GDM1 (cell line): Measurements from ENCODE around the gene MAP3K7CL.

Experiments
- DNase-seq: peaks from one replicate; lab custom pipeline; 2025; lab: John Stamatoyannopoulos, UW

The MAP3K7CL gene

DNA sequence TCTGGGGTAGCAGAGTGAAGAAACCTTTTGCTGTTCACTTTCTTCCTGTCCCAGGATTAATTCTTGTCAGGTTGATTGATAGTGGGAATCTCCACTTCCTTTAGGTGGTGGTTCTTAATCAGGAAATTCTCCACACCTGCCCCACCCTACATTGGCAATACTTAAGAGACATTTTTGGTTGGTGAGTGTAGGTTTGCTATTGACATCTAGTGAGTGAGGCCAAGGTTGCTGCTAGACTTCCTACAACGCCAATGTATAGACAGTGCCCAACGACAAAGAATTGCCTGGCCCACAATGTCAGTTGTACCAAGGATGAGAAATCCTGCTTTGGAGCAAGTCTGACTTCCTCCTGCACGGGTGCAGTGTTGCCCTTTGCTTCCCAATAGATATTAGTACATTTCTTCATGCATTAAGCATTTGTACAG lies 38.5 kb downstream of the MAP3K7CL start:
- no peak for DNase-seq

DNA sequence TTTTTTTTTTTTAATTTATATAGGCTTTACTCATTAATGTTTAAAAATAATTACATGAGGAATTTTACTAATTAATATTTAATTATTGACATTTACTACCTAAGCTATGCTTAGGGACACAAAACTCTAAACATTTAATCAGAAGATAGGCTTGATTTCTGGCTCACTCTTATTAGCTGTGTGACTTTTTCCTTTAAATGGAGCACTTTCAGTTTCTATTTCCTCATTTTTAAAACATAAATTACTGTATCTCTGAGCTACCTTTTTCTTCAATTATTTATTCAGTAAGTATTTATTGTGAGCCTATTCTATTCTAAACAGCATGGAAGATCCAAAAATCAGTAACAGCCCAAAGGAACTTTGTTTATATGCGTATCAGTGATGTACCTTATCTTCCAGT lies 40.5 kb downstream of the MAP3K7CL start:
- no peak for DNase-seq

DNA sequence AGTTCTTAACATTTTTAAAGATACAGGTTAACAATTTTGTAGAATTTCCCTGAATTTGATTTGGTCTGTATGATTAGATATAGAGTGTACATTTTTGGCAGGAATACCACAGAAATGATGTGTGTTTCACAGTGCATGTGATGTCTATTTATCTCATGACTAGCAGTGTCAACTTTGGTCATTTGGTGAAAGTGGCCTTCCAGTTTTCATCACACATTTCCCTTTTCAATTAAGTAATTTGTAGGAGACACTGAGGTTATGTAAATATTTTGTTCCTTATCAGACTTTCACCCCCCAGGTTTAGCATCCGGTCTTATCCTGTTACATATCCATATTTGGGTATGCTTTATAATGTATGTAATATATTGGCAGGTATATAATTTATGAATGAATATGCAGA lies 41.8 kb downstream of the MAP3K7CL start:
- no peak for DNase-seq

DNA sequence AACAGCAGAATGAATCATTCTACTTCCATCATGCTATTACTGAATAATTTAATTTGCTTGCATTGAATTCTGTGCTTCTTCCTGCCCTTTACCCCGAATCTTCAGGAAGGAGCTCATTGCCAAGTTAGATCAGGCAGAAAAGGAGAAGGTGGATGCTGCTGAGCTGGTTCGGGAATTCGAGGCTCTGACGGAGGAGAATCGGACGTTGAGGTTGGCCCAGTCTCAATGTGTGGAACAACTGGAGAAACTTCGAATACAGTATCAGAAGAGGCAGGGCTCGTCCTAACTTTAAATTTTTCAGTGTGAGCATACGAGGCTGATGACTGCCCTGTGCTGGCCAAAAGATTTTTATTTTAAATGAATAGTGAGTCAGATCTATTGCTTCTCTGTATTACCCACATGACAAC lies 44.2 kb downstream of the MAP3K7CL start:
- no peak for DNase-seq

DNA sequence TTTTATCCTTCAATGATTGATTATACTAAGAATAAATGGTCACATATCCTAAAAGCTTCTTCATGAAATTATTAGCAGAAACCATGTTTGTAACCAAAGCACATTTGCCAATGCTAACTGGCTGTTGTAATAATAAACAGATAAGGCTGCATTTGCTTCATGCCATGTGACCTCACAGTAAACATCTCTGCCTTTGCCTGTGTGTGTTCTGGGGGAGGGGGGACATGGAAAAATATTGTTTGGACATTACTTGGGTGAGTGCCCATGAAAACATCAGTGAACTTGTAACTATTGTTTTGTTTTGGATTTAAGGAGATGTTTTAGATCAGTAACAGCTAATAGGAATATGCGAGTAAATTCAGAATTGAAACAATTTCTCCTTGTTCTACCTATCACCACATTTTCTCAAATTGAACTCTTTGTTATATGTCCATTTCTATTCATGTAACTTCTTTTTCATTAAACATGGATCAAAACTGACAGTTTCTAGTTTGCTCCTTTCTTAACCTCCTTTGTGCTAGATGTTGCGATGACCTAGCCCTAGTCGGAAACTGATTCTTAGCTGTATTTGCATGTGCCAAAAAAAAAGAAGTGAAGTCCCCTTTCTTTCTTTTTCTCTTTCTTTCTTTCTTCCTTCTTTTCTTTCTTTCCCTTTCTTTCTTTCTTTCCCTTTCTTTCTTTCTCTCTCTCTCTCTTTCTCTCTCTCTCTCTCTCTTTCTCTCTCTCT lies 45.1 kb downstream of the MAP3K7CL start:
- DNase-seq: no peak

DNA sequence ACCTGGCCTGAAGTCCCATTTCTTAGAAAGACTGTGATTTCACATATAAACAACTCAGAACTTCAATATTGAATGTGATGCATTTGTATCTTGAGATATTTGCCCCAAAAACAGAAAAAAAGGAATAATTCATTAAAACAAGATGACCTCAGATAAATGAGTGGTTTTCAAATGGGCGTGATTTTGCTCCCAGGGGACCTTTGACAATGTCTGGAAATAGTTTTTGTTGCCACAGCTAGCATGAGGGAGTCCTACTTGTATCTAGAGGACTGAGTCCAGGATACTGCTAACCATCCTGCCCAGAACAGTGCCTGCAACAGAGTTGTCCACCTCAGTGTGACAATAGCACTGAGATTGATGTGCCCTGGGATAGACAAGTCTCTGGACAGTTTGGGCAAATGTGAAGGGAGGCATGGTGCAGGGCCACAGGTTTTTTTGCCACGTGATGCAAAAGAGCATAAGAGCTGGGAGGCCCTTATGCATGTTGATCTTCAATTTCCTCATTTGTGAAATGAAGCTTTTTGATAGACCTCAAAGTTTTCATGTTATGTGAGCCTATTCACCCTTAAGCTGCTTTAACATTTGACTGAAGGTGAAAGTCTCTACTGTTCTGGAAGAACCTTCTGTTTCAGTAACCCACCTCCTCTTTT lies 46.2 kb downstream of the MAP3K7CL start:
- DNase-seq: no peak

DNA sequence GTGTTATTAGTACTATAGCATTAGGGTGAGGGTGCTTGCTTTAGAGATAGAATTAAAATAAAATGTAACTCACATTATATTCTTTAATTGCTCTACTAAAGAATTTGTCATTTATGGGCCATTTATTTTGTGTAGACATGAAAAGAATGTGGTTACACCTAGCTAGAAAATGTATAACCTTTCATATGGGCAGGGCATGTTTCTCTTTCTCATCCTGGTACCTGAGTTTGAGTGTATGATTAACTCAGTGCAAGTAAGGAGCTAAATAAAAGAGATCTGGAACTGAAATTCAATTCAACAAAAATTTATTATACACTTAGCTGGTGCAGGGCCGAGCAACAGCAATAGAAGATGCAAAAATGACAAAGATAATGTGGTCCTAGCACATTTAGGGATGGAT lies 47.4 kb downstream of the MAP3K7CL start:
- DNase-seq: no peak

DNA sequence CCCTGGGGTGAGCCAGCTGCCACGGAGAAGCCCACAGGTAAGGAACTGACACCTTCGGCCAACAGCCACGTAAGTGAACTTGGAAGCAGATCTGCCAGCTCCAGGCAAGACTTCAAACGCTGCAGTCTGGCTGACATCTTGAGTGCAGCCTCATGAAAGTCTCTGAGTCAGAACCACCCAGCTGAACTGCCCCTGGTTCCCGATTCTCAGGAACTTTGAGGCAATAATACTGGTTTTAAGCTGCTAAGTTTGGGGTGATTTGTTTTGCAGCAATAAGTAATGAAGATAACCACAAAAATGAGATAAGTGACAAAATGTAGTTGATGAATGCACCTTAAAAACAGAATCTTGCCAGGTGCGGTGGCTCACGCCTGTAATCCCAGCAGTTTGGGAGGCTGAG lies 48.5 kb downstream of the MAP3K7CL start:
- DNase-seq: no peak

DNA sequence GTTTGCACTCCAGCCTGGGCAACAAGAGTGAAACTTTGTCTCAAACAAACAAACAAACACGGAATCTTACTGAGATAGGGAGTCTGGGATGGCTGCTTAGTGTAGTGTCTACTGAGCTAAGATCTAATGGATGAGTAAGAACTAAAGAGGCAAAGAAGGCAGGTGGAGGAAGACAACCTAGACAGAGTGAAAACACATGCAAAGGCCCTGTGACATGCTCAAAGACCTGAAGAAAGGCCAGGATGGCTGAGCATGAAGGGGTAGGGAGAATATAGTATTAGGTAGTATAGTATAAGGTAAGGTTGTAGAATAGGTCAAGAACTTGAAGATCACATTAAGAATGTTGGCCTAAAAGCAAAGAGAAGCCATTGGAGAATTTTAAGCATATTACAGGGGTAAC lies 49.1 kb downstream of the MAP3K7CL start:
- DNase-seq: no peak

DNA sequence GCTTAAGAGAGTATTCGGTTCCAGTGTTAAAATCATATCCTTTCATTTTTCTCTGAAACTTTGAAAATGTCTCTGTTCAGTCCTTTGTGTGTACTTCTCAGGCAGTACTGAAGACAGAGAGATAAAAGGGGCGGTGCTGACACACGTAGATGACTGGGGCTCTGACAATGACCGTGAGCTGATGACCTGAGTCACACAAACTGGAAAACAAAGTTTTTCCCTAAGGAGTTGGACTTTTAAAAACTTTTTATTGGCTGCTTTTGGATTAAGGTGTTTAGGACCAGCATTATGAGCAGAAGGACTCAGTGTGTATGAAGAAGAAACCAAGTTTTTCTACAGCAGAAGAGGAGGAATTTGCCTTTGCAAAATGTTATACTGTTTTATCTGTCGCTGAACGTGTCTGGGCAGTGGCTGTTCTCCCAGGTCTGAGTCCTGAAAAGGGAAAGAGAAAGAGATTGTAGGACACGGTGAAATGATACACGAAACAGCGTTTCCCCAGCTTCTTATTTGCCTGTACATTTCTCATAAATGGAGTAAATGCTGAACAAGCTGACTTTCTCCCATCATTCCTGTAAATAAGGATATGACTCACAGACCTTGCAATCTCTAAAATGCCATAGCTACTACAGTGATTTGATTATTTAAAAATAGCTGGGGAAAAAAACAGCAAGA lies 51.5 kb downstream of the MAP3K7CL start:
- no peak for DNase-seq

DNA sequence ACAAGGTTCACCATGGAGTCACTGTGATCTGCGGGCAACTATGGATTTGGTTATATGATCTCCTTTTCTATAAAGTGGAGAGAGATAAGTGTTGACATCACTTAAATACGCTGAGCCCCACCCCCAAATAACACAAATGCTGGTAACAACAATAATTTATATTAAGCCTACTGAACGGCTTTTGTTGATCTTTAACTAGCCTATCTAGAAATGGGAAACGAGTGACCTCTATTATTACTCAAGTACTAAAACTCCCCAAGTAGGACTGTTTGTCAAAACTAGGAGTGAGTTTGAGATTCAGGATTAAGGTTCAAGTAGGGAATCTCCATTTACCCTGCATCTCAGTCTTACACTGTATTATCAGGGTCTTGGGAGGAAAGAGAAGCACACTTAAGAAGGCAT lies 52.2 kb downstream of the MAP3K7CL start:
- no peak for DNase-seq

DNA sequence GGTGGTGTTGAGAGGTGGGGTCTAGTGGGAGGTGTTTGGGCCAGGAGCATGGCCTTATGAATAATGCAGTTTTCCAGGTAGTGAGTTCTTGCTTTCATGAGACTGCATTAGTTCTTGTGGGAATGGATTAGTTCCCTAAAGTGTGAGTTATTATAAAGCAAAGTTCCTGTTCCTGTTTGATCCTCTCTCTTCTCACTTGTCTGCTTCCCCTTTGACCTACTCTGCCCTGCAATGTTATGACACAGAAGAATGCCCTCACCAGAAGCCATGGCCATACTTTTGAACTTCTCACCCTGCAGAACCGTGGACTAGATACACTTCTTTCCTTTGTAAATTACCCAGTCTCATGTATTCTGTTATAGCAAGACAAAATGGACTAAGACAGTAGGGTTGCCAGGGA lies 53.6 kb downstream of the MAP3K7CL start:
- DNase-seq: peak; percentile 41

DNA sequence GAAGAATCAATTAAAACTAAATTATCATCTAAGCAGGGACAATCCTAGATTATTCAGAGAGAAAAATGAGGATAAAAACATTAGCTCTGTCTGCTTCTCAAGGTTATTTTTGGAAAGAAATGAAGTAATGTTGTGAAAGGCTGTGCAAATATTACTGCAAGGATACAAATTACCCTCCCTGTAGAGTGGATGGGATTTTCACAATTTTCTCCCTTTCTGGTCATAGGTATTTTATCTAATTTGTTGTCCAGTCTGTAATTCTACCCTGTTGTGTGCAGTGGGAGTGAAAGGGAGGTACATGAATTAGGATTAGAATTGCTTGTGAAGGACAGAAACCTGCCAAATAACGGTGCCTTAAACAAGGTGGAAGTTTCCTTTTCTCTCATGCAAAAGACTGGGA lies 54.7 kb downstream of the MAP3K7CL start:
- DNase-seq: no peak

DNA sequence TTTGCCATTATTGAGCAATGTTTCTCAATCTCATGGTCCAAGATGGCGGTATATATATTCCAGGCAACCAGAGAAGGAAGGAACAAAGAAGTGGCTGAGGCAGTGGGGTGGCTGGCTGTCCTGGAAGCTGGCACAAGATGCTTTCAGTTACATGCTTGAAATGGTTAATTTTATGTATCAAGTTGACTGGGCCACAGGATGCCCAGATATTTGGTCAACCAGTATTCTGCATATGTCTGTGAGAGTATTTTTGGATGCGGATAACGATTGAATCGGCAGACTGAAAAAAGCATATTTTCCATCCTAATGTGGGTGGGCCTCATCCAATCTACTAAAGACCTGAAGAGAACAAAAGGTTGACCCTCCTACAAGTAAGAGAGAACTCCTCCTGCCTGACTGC lies 55.2 kb downstream of the MAP3K7CL start:
- no peak for DNase-seq

DNA sequence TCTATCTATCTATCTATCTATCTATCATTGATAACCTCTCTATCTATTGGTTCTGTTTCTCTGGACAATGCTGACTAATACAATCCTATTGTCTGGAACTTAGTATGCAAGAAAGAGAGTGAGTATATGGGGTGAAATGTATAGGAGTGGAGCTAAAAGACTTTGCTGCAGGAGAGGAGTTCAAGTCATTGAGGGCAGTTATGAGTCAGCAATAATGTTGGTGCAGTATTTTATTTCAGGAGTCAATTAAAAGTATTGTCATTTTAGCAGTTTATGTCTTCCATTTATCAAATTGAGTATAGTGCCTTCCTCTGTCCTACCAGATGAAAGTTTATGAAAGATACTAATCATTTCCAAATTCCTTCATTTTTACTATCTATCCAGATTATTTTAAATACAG lies 55.8 kb downstream of the MAP3K7CL start:
- no peak for DNase-seq

DNA sequence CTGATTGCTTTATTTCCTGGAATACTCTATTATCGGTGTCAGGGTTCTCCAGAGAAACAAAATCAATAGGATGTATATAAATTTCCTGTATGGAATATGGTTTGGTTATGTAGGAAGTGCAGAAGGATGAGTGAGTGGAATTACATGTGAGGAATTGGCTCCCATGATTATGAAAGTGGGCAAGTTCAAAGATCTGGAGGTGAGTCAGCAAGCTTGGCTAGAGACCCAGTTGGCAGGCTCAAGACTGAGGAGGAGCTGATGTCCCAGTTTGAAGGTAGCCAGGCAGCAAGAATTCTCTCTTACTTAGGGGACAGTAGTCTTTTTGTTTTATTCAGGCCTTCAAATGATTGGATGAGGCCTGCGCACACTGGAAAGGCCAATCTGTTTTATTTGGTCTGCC lies 57.5 kb downstream of the MAP3K7CL start:
- DNase-seq: no peak

DNA sequence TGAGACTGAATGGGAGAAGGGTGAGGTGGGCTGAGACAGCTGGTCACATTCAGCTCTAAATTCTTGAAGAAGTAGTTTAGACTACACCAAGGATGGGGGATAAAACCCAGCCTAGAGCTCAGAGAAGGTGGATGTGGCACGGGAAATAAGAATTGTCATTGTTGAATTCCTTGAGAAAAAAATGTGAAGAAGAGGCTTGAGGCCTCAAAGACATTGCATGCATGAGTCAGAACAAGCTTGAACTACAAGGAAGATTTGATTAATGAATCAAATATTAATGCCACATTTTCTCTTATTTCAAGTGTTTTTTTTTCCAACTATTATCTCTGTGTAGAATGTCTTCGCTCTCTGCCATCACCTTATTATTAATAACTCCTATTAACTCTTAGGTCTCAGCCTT lies 58.9 kb downstream of the MAP3K7CL start:
- no peak for DNase-seq

DNA sequence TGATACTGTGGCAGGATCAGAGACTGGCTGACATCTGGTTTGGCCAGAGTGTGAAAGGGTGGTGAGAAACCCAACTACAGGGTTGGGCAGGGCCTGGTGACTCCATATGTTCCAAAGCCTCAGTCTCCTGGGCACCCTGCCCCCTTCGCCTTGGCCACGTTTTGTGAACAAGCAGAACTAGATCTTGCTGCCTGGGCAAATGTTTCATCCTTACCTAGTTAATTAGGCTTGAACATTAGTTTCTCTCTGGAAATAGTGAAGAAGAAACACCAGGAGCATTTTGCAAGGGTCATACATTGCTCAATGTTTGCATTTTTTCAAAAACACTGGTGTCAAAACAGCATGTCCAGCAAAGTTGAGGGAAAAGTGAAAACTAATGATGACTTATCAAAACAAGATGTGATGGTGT lies 60.5 kb downstream of the MAP3K7CL start:
- DNase-seq: no peak

DNA sequence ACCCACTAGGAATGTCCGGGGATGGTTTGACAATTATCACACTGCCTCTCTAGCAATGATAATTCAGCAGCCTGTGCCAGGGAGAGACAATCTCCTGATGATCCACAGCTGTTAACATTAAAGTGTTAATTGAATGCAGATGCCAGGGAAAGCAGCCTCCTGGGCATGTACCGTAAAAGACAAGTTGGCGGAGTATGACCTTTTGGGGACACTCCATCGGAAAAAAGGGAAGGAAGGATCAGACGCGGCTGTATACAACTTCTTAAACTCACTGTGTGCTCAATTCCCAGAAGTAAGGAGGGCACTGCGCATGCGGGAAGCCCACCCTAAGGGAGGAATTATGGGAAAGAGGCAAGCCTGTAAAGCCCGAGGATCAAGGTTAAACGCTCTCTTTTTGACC lies 62.6 kb downstream of the MAP3K7CL start:
- DNase-seq: no peak

DNA sequence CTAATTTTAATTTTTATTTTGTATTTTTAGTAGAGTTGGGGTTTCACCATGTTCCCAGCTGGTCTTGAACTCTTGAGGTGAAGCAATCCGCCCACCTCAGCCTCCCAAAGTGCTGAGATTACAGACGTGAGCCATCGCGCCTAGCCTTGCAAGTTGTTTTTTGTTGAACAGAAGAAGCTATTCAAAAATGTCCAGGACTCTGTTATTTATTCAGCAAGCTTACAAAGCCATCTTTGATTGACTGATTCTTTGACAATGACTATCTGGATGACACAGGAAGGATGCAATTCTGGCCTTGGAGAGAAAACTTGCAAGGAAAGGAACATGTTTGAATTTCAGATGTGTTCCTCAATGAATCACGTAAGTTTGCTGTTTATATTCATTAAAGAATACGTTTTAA lies 63.5 kb downstream of the MAP3K7CL start:
- DNase-seq: no peak

DNA sequence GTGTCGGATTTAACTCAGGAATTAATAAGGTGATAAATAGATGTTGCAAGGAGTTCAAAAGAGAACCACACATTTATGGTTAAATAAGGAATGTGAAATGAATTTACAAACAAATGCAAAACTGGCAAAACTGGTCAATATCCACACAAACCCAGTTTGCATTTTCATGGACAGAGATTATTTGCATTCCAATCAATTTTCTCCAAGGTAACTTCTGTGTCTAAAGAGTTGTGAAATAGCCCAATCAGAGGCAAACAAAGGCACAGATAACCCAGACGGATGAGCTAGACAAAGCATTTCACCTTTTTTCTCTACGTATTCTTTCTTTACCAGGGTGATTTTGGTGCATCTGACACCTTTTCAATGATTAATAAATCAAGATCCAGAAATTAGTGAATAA lies 63.9 kb downstream of the MAP3K7CL start:
- DNase-seq: no peak

DNA sequence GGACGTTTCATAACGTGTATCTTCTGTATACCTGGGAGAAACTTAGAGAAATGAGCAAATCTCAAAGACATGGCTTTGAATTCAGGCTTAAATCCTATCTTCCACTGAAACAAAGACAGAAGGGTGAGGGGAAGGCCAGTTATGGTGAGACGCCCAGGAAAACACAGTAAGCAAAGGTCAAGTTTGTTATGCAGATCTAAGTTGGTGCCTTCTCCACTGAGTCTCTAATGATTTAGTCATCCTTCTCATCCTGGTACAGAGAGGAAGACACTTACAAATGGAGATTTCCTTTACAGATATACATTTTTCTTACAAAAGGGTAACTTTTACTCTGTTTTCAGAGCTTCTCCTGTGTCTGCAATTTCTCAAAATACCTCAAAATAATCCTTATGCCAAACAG lies 64.4 kb downstream of the MAP3K7CL start:
- no peak for DNase-seq

DNA sequence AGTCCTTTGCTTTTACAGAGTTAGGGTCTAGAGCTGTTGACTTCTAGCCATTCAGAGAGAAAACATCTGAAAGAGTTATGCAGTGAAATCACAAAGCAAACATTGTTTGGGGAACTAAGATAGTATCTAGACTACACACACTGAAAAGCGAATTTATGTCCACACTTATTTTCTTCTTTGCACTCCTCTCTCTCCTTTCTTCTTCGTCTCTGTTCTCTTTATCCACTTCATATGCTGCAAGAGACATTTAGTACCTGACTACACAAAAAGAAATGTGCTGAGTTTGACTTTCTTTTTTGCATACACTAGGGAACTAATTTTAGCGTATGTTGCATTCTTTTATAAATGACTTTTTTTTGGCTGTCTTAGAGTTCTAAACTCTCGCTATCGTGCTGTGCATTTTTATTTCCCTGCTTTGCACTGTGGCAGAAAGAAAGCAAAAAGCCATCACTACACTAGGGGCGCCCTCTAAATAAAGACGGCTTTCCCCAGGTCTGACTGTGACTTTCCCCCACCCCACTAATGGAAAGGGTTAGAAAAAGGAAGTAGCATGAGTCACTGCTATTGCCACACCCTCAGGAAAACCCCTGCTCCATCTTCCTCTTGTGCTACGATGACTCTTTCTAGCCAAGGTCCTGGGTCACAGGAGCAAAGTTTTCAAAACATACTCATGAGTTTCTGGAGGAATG lies 65.7 kb downstream of the MAP3K7CL start:
- DNase-seq: peak; percentile 76
